Stomach (tissue), 9 donors: ENCODE measurements around the gene C19orf85. TPM values are rescaled to one million over a fixed set of nuclear protein-coding genes. Genes with fewer than 3 reads are reported as not detected.

Experiments used
- DNase-seq, 2 donors: peaks; one replicate each; pipeline versions ENCODE4 v3.0.0 to v3.0.0-alpha.2; 2013 to 2019
- H3K27ac ChIP-seq, 5 donors: fragments of 200-600 bp in 4 of 5; sonication (generic) in 4 of 5; one replicate each; pipeline ENCODE4 v1.5.1; 2013 to 2019; ENCODE audit warnings: mild to moderate bottlenecking in 1 of 5, moderate library complexity in 1 of 5
- H3K27me3 ChIP-seq, 3 donors: fragments of 200-600 bp; sonication (generic); one replicate each; pipeline ENCODE4 v1.5.1; 2017 to 2019; ENCODE audit warnings: mixed run types in 1 of 3
- H3K36me3 ChIP-seq, 4 donors: fragments of 200-600 bp; sonication (generic); 1 replicate in 3 of 4; 2 replicates in 1 of 4; pipeline ENCODE4 v1.5.1; 2016 to 2019
- H3K4me1 ChIP-seq, 4 donors: fragments of 200-600 bp; sonication (generic); one replicate each; pipeline ENCODE4 v1.5.1; 2016 to 2019
- H3K4me3 ChIP-seq, 4 donors: fragments of 200-600 bp; sonication (generic) in 3 of 4; one replicate each; pipeline ENCODE4 v1.5.1; 2016 to 2019; ENCODE audit warnings: mild to moderate bottlenecking in 1 of 4
- H3K9me3 ChIP-seq, 4 donors: fragments of 200-600 bp; sonication (generic); one replicate each; pipeline ENCODE4 v1.5.1; 2016 to 2019
- CTCF ChIP-seq, 7 experiments: fragments of 450-650 bp in 4 of 7; fragments of 200-600 bp in 3 of 7; sonication (generic) in 3 of 7; IDR thresholded peaks; one replicate each; pipeline ENCODE4 v1.5.1; 2016 to 2019; ENCODE audit warnings: antibody characterized with exemption in 7 of 7, control low read depth in 2 of 7, mild to moderate bottlenecking in 1 of 7
- EP300 ChIP-seq: sonication (generic); formaldehyde crosslinking; IDR thresholded peaks from one replicate; pipeline ENCODE4 v1.6.1; 2017; ENCODE audit warnings: antibody characterized with exemption
- POLR2A ChIP-seq, 4 donors: fragments of 450-650 bp; IDR thresholded peaks; one replicate each; pipeline ENCODE4 v1.6.1; 2016; ENCODE audit warnings: antibody characterized with exemption in 4 of 4, control low read depth in 2 of 4, mild to moderate bottlenecking in 1 of 4, moderate library complexity in 1 of 4
- POLR2AphosphoS5 ChIP-seq, 3 donors: sonication (generic); formaldehyde crosslinking; IDR thresholded peaks; one replicate each; pipeline ENCODE4 v1.6.1; 2016; ENCODE audit warnings: antibody characterized with exemption in 3 of 3
- WGBS, 5 donors: extraction: QIAGEN DNeasy Blood & Tissue Kit in 3 of 5; methylation state at CpG; one replicate each; pipeline versions ENCODE4 v1.1.5 to v1.1.7; 2013 to 2018; 5-methylcytosine and 5-hydroxymethylcytosine counted together
- intact Hi-C: fragments of 100-400 bp; cut with DNase I; formaldehyde crosslinking; loops from one replicate; pipeline ENCODE4 v1.15.1; 2023; ENCODE audit warnings: low total_unique reads
- polyA plus RNA-seq, 3 donors: library from polyadenylated mRNA; stranded (reverse); fragments of 200-250 nt; gene quantifications; one replicate each; pipeline ENCODE4 v1.2.3, GENCODE V29; 2013
- total RNA-seq, 5 donors: library from RNA; depleted of rRNA; stranded (reverse); fragments of >200 nt; gene quantifications; one replicate each; pipeline versions ENCODE4 v1.1.0 to v1.2.3, GENCODE V29; 2014 to 2016
- donor health status: healthy with polysubstance abuse.
- donor health status: Bipolar disorder and iron deficiency.
- donor health status: healthy.

Gene C19orf85
- total and polyA plus RNA-seq, 8 donors, result 0.23 TPM; not detected in 7

DNA sequence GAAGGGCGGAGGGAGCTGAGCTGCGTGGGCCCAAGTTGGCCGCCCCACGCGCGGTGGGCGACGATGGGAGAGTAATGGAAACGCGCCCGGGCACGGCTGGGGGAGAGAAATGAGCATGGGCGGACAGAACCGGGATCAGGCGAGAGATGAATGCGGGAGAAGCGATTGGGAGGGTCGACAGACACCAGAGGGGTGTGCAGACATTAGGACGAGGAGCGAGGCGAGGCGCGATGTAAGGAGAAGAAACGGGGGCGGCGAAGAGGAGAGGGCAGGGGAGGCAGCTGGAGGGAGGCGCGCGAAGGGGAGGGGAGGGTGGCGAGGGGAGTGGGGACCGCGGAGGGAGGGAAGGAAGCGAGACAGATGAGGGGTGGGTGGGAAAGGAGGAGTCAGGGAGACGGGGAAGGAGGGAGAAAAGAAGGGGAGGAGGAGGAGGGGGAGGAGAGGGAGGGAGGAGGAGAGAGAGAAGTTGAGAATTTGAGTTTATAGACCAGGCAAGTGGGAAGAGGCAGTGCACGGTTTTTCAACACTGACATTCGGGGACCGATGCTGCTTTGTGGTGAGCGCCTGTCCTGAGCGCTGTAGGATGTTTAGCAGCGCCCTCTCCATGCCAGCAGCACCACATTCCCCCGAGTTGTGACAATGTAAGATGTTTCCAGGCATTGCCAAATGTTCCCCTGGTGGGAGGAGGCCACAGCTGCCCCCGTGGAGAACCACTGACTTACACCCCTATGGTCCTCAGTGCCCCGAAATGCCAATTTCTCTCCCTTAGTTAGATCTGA lies 21.3 kb downstream of the C19orf85 start, which contains the start of gene SHISA7:
TSS of gene SHISA7 (minus strand) at position 256 of the 779 bp plus-strand sequence. CDS start 437 bp downstream, outside the sequence.
- H3K9me3 ChIP-seq, result no peaks in the 10 kb centered on the region
- H3K27ac ChIP-seq, result no peak within 1 kb of the TSS
- 3 to 4% (median 3%) methylated on average over 42 to 43 of the region's 43 CpGs for WGBS, 5 donors
- intact Hi-C loops, result no loop called here
- peaks cover 19 to 97% (median 72%) of the 10 kb centered on the region in 3 donors for H3K27me3 ChIP-seq
- H3K36me3 ChIP-seq, result no peaks in the 10 kb centered on the region
- H3K4me1 ChIP-seq, result peaks cover 4 to 31% (median 23%) of the 10 kb centered on the region in 4 donors
- peak in 1 of 2 donors; percentile 55 for DNase-seq
- peak within 1 kb of the TSS in 1 of 4 donors; percentile 13 for H3K4me3 ChIP-seq
- no peak for TF ChIP-seq EP300
- TF ChIP-seq POLR2AphosphoS5 (IDR thresholded peaks at IDR 0.05), result no peak
- TF ChIP-seq CTCF (IDR thresholded peaks at IDR 0.05), result no peak
- no peak for TF ChIP-seq POLR2A (IDR thresholded peaks at IDR 0.05)

DNA sequence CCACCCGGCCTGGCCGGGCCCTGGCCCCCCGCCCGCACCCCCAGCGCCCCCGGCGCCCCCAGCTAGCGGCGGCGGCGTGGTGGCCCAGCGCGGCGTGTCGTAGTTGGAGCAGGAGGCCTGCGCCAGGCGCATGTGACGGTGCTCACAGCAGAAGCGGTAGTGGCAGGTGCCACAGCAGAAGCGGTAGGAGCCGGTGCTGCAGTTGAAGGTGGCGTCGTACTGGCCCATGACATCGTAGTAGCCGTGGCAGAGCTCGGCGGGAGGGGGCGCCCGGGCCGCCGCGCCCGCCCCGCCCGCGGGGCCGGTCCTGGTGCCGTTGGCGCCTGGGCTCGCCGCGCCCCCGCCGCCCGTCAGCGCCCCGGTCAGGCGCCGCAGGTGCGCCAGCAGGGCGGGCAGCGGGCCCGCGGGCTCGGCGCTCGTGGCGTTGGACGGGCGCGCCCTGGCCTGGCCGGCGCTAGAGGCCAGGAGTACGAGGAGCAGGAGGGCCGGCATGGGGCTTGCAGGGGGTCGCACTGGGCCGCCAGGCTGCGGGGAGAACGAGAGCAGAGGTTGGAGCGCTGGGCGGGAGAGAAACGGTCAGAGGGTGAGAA lies 22.1 kb downstream of the C19orf85 start:
- Histone ChIP-seq H3K4me3 (peak overlapping the region in 1 of 4 donors; percentile 13), H3K27me3 (peaks cover 22 to 100% (median 80%) of the 10 kb centered on the region in 3 donors), H3K4me1 (peaks cover 4 to 31% (median 23%) of the 10 kb centered on the region in 4 donors), H3K27ac (no peak overlapping the region), H3K36me3 (no peaks in the 10 kb centered on the region), H3K9me3 (no peaks in the 10 kb centered on the region)
- intact Hi-C loops, result no loop called here
- peak in 1 of 2 donors; percentile 53 for DNase-seq
- no peak for TF ChIP-seq CTCF (IDR thresholded peaks at IDR 0.05)
- no peak for TF ChIP-seq POLR2A (IDR thresholded peaks at IDR 0.05)
- no peak for TF ChIP-seq POLR2AphosphoS5 (IDR thresholded peaks at IDR 0.05)
- WGBS, 5 donors, result 0 to 3% (median 1%) methylated on average over 10 to 72 of the region's 72 CpGs

DNA sequence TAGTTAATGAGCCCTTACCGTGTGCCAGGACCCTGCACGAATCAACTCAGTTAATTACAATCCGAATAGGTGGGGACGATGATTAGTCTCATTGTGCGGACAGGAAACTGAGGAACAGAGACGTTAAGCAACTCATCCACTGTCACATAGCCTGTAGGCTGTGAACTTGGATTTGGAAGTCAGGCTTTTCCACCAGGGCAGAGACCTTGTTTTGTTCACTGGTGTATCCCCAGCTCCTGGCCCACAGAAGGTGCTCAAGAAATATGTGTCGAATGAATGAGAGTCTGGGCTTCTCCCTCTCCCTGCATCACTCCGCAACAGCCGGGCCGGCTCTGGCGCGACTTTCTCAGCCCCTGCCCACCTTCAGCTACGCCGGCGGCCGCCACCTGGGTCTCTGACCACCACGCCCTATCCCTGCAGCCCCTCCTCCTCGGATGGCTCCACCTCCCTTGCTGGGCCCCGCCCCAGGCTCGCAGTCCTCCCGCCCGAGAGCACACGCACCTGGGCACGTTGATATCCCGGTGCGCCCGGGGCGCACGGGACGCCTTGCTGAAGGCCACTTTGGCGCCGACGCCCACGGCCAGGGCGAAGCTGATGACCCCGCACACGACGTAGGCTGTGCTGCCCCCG lies 22.7 kb downstream of the C19orf85 start:
- no peaks in the 10 kb centered on the region for H3K9me3 ChIP-seq
- peaks cover 22 to 100% (median 81%) of the 10 kb centered on the region in 3 donors for H3K27me3 ChIP-seq
- peaks cover 4 to 31% (median 23%) of the 10 kb centered on the region in 4 donors for H3K4me1 ChIP-seq
- no peak overlapping the region for H3K27ac ChIP-seq
- no peak for DNase-seq
- 2 to 7% (median 4%) methylated on average over 11 to 39 of the region's 39 CpGs for WGBS, 5 donors
- no peaks in the 10 kb centered on the region for H3K36me3 ChIP-seq
- peak overlapping the region in 1 of 4 donors; percentile 13 for H3K4me3 ChIP-seq
- TF ChIP-seq CTCF (IDR thresholded peaks at IDR 0.05) (no peak), POLR2A (IDR thresholded peaks at IDR 0.05) (no peak), POLR2AphosphoS5 (IDR thresholded peaks at IDR 0.05) (no peak), EP300 (no peak)
- intact Hi-C loops, result no loop called here

GRCh38 chr19:55441319-55441691 lies 23.2 kb downstream of the C19orf85 start:
- intact Hi-C loops, result no loop called here
- peaks cover 4 to 31% (median 23%) of the 10 kb centered on the region in 4 donors for H3K4me1 ChIP-seq
- H3K9me3 ChIP-seq, result no peaks in the 10 kb centered on the region
- no peak overlapping the region for H3K27ac ChIP-seq
- no peaks in the 10 kb centered on the region for H3K36me3 ChIP-seq
- peaks cover 22 to 100% (median 81%) of the 10 kb centered on the region in 3 donors for H3K27me3 ChIP-seq
- no peak overlapping the region for H3K4me3 ChIP-seq
- no peak for TF ChIP-seq POLR2A (IDR thresholded peaks at IDR 0.05)
- DNase-seq, result no peak
- WGBS, 5 donors, result 5 to 8% (median 6%) methylated on average over 21 of the region's 21 CpGs
